ENCODE results near the gene GNAI3.
A peak's percentile ranks its signal among the peaks of the same experiment; 100 is the strongest.

Gene GNAI3

GRCh38 chr1:109503935-109504334 is 44.5 kb upstream of the GNAI3 start:
- no peak overlapping the region for H3K4me3 ChIP-seq (replicated peaks; ENCODE audit: low read depth, low read length)
- TF ChIP-seq CTCF (IDR thresholded peaks at IDR 0.05; ENCODE audit: low read depth, low read length, missing control alignments): no peak
- DNase-seq (ENCODE audit: extremely low read depth, low read depth): no peak

- no peak overlapping the region for H3K4me3 ChIP-seq (replicated peaks; ENCODE audit: low read depth, low read length)
- DNase-seq (ENCODE audit: extremely low read depth, low read depth): no peak
- no peak for TF ChIP-seq CTCF (IDR thresholded peaks at IDR 0.05; ENCODE audit: low read depth, low read length, missing control alignments)
These were observed 43.4 kb upstream of the GNAI3 start for GRCh38 chr1:109504974-109505373.

GRCh38 chr1:109508001-109508872 is 40.2 kb upstream of the GNAI3 start:
- no peak for TF ChIP-seq CTCF (IDR thresholded peaks at IDR 0.05; ENCODE audit: low read depth, low read length, missing control alignments)
- no peak for DNase-seq (ENCODE audit: extremely low read depth, low read depth)
- H3K4me3 ChIP-seq (replicated peaks; ENCODE audit: low read depth, low read length): no peak overlapping the region

- TF ChIP-seq CTCF (IDR thresholded peaks at IDR 0.05; ENCODE audit: low read depth, low read length, missing control alignments): no peak
- DNase-seq (ENCODE audit: extremely low read depth, low read depth): no peak
- H3K4me3 ChIP-seq (replicated peaks; ENCODE audit: low read depth, low read length): peak overlapping the region; percentile 46
These were observed 39.6 kb upstream of the GNAI3 start for GRCh38 chr1:109508873-109509175.

- H3K4me3 ChIP-seq (replicated peaks; ENCODE audit: low read depth, low read length): peak within 1 kb of the TSS; percentile 46
- DNase-seq (ENCODE audit: extremely low read depth, low read depth): no peak
- TF ChIP-seq CTCF (IDR thresholded peaks at IDR 0.05; ENCODE audit: low read depth, low read length, missing control alignments): no peak
These were observed 39.0 kb upstream of the GNAI3 start, which contains the start of gene AMIGO1 for GRCh38 chr1:109509176-109510134. TSS of gene AMIGO1 (minus strand) at chr1:109509727. CDS start at chr1:109508912, 815 bp downstream.

GRCh38 chr1:109513110-109513710 is 35.2 kb upstream of the GNAI3 start:
- TF ChIP-seq CTCF (IDR thresholded peaks at IDR 0.05; ENCODE audit: low read depth, low read length, missing control alignments): no peak
- H3K4me3 ChIP-seq (replicated peaks; ENCODE audit: low read depth, low read length): no peak overlapping the region
- DNase-seq (ENCODE audit: extremely low read depth, low read depth): no peak

Data from HFF-Myc (cell line).